Renal cortex interstitium (tissue), 11 donors: Measurements from ENCODE around the gene KIAA0930. TPM values are rescaled to one million over a fixed set of nuclear protein-coding genes. Genes with fewer than 3 reads are reported as not detected.
"Not testable (repeated sequence)": the region's sequence is repeated elsewhere in the genome, so short reads cannot be mapped to it uniquely, and the experiment has no call there.

Source experiments
- DNase-seq, 11 donors: peaks; one replicate each; pipeline ENCODE4 v3.0.0-alpha.2; 2013; ENCODE audit warnings: low read depth in 9 of 11, low spot score in 4 of 11; ENCODE audit errors: extremely low read depth in 1 of 11
- polyA plus RNA-seq, 3 donors: library from polyadenylated mRNA; unstranded; fragments of 120-200 nt; gene quantifications; one replicate each; pipeline ENCODE4 v1.2.1, GENCODE V29; 2013; ENCODE audit not compliant: insufficient read length in 3 of 3

The KIAA0930 gene
- polyA plus RNA-seq, 3 donors: 20.3 to 30.6 (median 23.4) TPM

- DNase-seq: no peak
Observed at GRCh38 chr22:45196926-45197605, 43.6 kb downstream of the KIAA0930 start.

- no peak for DNase-seq
Observed at GRCh38 chr22:45196308-45196707, 44.4 kb downstream of the KIAA0930 start.

GRCh38 chr22:45195616-45196015 lies 45.1 kb downstream of the KIAA0930 start:
- no peak for DNase-seq

GRCh38 chr22:45194686-45195085 lies 46.0 kb downstream of the KIAA0930 start:
- DNase-seq: no peak

- no peak for DNase-seq
Observed at GRCh38 chr22:45192701-45193187, 48.0 kb downstream of the KIAA0930 start.

GRCh38 chr22:45191746-45192145 lies 48.9 kb downstream of the KIAA0930 start:
- DNase-seq: not testable (repeated sequence)

- DNase-seq: no peak
Observed at GRCh38 chr22:45190202-45190872, 50.4 kb downstream of the KIAA0930 start.

GRCh38 chr22:45188779-45189178 lies 51.9 kb downstream of the KIAA0930 start:
- no peak for DNase-seq

- DNase-seq: no peak
Observed at GRCh38 chr22:45187891-45188290, 52.8 kb downstream of the KIAA0930 start.

GRCh38 chr22:45185718-45186514 lies 54.8 kb downstream of the KIAA0930 start:
- no peak for DNase-seq

GRCh38 chr22:45183974-45184373 lies 56.7 kb downstream of the KIAA0930 start:
- no peak for DNase-seq

- DNase-seq: no peak
Observed at GRCh38 chr22:45181766-45182165, 58.9 kb downstream of the KIAA0930 start.

GRCh38 chr22:45181240-45181639 lies 59.5 kb downstream of the KIAA0930 start:
- no peak for DNase-seq

GRCh38 chr22:45180146-45180679 lies 60.5 kb downstream of the KIAA0930 start:
- no peak for DNase-seq

GRCh38 chr22:45179276-45180049 lies 61.2 kb downstream of the KIAA0930 start:
- no peak for DNase-seq

- no peak for DNase-seq
Observed at GRCh38 chr22:45172881-45173585, 67.7 kb downstream of the KIAA0930 start.

- DNase-seq: no peak
Observed at GRCh38 chr22:45171830-45172229, 68.9 kb downstream of the KIAA0930 start.
